ENCODE measurements around the gene CPE. TPM values are rescaled to one million over a fixed set of nuclear protein-coding genes. Genes with fewer than 3 reads are reported as not detected.

CPE gene
- total RNA-seq, 1 donor from 2014 or later, result 43.6 TPM

- no peak overlapping the region for H3K4me2 ChIP-seq
- no peaks in the 10 kb centered on the region for H4K20me1 ChIP-seq (ENCODE audit: low read depth)
- Mint-ChIP-seq H3K36me3 (no peaks in the 10 kb centered on the region), H3K27ac (no peak overlapping the region), H3K9me3 (no peaks in the 10 kb centered on the region), H3K27me3 (ENCODE audit: insufficient read depth, low read depth) (peaks cover 2% of the 10 kb centered on the region), H3K4me1 (peaks cover 2% of the 10 kb centered on the region), H3K4me3 (no peak overlapping the region)
- no peaks in the 10 kb centered on the region for H3K27me3 ChIP-seq
- H3K79me2 ChIP-seq (ENCODE audit: low read depth), result no peaks in the 10 kb centered on the region
- no peak for DNase-seq (ENCODE audit: low spot score)
- H3K9ac ChIP-seq, result no peak overlapping the region
- H3K4me1 ChIP-seq, result no peaks in the 10 kb centered on the region
- no peaks in the 10 kb centered on the region for H3K36me3 ChIP-seq
- H2AFZ ChIP-seq (replicated peaks), result no peak overlapping the region
- H3K4me3 ChIP-seq, result no peak overlapping the region
- H3F3A ChIP-seq (ENCODE audit: low read depth), result no peaks in the 10 kb centered on the region
- TF ChIP-seq, protein P1, sequence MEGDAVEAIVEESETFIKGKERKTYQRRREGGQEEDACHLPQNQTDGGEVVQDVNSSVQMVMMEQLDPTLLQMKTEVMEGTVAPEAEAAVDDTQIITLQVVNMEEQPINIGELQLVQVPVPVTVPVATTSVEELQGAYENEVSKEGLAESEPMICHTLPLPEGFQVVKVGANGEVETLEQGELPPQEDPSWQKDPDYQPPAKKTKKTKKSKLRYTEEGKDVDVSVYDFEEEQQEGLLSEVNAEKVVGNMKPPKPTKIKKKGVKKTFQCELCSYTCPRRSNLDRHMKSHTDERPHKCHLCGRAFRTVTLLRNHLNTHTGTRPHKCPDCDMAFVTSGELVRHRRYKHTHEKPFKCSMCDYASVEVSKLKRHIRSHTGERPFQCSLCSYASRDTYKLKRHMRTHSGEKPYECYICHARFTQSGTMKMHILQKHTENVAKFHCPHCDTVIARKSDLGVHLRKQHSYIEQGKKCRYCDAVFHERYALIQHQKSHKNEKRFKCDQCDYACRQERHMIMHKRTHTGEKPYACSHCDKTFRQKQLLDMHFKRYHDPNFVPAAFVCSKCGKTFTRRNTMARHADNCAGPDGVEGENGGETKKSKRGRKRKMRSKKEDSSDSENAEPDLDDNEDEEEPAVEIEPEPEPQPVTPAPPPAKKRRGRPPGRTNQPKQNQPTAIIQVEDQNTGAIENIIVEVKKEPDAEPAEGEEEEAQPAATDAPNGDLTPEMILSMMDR (IDR thresholded peaks at IDR 0.05), result no peak
- no peak for TF ChIP-seq EZH2 (IDR thresholded peaks at IDR 0.05)
- TF ChIP-seq EZH2phosphoT487 (IDR thresholded peaks at IDR 0.05), result no peak
- H3K9me3 ChIP-seq (ENCODE audit: low read depth), result no peaks in the 10 kb centered on the region
- no peak overlapping the region for H3K27ac ChIP-seq
These were observed 136.4 kb downstream of the CPE start for GRCh38 chr4:165515201-165515600.

DNA sequence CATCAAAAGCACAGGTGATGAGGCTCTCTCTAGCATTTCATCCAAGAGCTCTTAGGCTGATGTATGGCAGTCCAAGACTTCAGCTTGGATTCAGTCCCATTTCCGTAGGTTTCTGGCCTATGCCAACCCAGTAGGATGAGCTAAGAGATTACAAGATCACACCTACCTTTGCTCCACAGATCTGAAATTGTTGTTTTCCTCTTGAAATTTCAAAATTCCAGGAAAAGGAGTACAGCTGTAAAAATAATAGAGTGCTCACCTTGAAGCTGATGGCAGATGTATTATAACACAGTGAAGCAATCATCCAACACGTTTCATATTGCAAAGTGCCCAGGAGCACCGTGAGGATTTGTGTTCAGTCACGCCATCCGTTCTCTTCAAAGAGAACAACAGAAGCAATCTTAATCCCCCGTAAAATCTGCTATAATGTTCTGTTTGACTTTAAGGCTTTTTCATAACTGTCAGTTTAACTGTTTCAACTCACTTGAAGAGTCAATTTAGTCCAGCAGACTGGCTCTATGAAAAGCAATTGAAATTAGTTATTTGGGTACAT lies 137.5 kb downstream of the CPE start:
- H3K9me3 ChIP-seq (ENCODE audit: low read depth), result no peaks in the 10 kb centered on the region
- H3K27me3 ChIP-seq, result no peaks in the 10 kb centered on the region
- no peaks in the 10 kb centered on the region for H3F3A ChIP-seq (ENCODE audit: low read depth)
- no peak overlapping the region for H3K27ac ChIP-seq
- no peak overlapping the region for H2AFZ ChIP-seq (replicated peaks)
- H3K9ac ChIP-seq, result no peak overlapping the region
- H3K9me3 Mint-ChIP-seq, result no peaks in the 10 kb centered on the region
- H3K27me3 Mint-ChIP-seq (ENCODE audit: insufficient read depth, low read depth), result peaks cover 2% of the 10 kb centered on the region
- H4K20me1 ChIP-seq (ENCODE audit: low read depth), result no peaks in the 10 kb centered on the region
- H3K79me2 ChIP-seq (ENCODE audit: low read depth), result no peaks in the 10 kb centered on the region
- H3K36me3 ChIP-seq, result no peaks in the 10 kb centered on the region
- no peak for DNase-seq (ENCODE audit: low spot score)
- no peak overlapping the region for H3K4me2 ChIP-seq
- no peak overlapping the region for H3K4me3 Mint-ChIP-seq
- H3K4me1 ChIP-seq, result no peaks in the 10 kb centered on the region
- no peaks in the 10 kb centered on the region for H3K36me3 Mint-ChIP-seq
- H3K4me3 ChIP-seq, result no peak overlapping the region
- TF ChIP-seq, protein P1 (IDR thresholded peaks at IDR 0.05), result no peak
- TF ChIP-seq EZH2phosphoT487 (IDR thresholded peaks at IDR 0.05) (no peak), EZH2 (IDR thresholded peaks at IDR 0.05) (no peak)
- H3K27ac Mint-ChIP-seq, result no peak overlapping the region
- peaks cover 2% of the 10 kb centered on the region for H3K4me1 Mint-ChIP-seq

- Mint-ChIP-seq H3K4me3 (no peak overlapping the region), H3K27me3 (ENCODE audit: insufficient read depth, low read depth) (peaks cover 2% of the 10 kb centered on the region), H3K27ac (no peak overlapping the region), H3K36me3 (no peaks in the 10 kb centered on the region), H3K9me3 (no peaks in the 10 kb centered on the region), H3K4me1 (peaks cover 2% of the 10 kb centered on the region)
- Histone ChIP-seq H3K9me3 (ENCODE audit: low read depth) (no peaks in the 10 kb centered on the region), H3K4me1 (no peaks in the 10 kb centered on the region), H3K4me2 (no peak overlapping the region), H3K27ac (no peak overlapping the region), H3K4me3 (no peak overlapping the region), H3K27me3 (no peaks in the 10 kb centered on the region), H3F3A (ENCODE audit: low read depth) (no peaks in the 10 kb centered on the region), H3K36me3 (no peaks in the 10 kb centered on the region), H3K79me2 (ENCODE audit: low read depth) (no peaks in the 10 kb centered on the region), H2AFZ (replicated peaks) (no peak overlapping the region), H4K20me1 (ENCODE audit: low read depth) (no peaks in the 10 kb centered on the region), H3K9ac (no peak overlapping the region)
- no peak for DNase-seq (ENCODE audit: low spot score)
- TF ChIP-seq, protein P1 (IDR thresholded peaks at IDR 0.05), result no peak
- TF ChIP-seq EZH2phosphoT487 (IDR thresholded peaks at IDR 0.05) (no peak), EZH2 (IDR thresholded peaks at IDR 0.05) (no peak)
These were observed 138.4 kb downstream of the CPE start for GRCh38 chr4:165517216-165517615.
